Motor neuron (in vitro differentiated cells): ENCODE results near the gene TMEM245. TPM values are rescaled to one million over a fixed set of nuclear protein-coding genes. Genes with fewer than 3 reads are reported as not detected.
A peak's percentile ranks its signal among the peaks of the same experiment; 100 is the strongest.

Experiments
- ATAC-seq, 8 experiments: fragments of 200-7000 bp; cut with Tn5 transposase; replicated peaks in 6 of 8; 2 replicates each; pipeline ENCODE4 v1.8.0; 2021; ENCODE audit warnings: mild to moderate bottlenecking in 8 of 8, moderate library complexity in 8 of 8
- H3K27ac ChIP-seq, 2 donors: fragments of 250-450 bp; sonication (Bioruptor Pico); 2 replicates each; pipeline ENCODE4 v1.9.0; 2021; ENCODE audit warnings: antibody characterized with exemption in 2 of 2, mild to moderate bottlenecking in 2 of 2, moderate library complexity in 1 of 2
- H3K4me1 ChIP-seq, 2 donors: fragments of 250-450 bp; sonication (Bioruptor Pico); replicated peaks in 1 of 2; 2 replicates each; pipeline ENCODE4 v1.6.1; 2021; ENCODE audit warnings: antibody characterized with exemption in 2 of 2, mild to moderate bottlenecking in 2 of 2, moderate library complexity in 1 of 2
- H3K4me3 ChIP-seq, 5 donors: fragments of 250-450 bp; sonication (Bioruptor Pico); 2 replicates each; pipeline ENCODE4 v1.9.0; 2021; ENCODE audit warnings: antibody characterized with exemption in 5 of 5, mild to moderate bottlenecking in 5 of 5, moderate library complexity in 4 of 5
- WGBS, 10 experiments: fragments of 450-650 bp; shearing (Covaris generic); methylation state at CpG; one replicate each; pipeline ENCODE4 v1.0.0; 2022; 5-methylcytosine and 5-hydroxymethylcytosine counted together
- in situ Hi-C, 9 experiments: fragments of 400-800 bp; cut with MboI; loops; one replicate each; pipeline ENCODE4 v1.15.0; 2021; ENCODE audit warnings: low sequenced_read_pairs in 9 of 9, low pct_unique_long_range_greater_than_20kb in 2 of 9; ENCODE audit not compliant: unreplicated experiment in 9 of 9
- total RNA-seq, 8 experiments: library from RNA; unstranded; fragments of 300-600 nt; gene quantifications; 2 replicates each; pipeline versions ENCODE4 v1.2.3 to v1.2.4, GENCODE V29; 2022

Gene TMEM245
- 10 to 100 TPM; 18.1 to 53.1 (median 30.7) TPM for total RNA-seq

DNA sequence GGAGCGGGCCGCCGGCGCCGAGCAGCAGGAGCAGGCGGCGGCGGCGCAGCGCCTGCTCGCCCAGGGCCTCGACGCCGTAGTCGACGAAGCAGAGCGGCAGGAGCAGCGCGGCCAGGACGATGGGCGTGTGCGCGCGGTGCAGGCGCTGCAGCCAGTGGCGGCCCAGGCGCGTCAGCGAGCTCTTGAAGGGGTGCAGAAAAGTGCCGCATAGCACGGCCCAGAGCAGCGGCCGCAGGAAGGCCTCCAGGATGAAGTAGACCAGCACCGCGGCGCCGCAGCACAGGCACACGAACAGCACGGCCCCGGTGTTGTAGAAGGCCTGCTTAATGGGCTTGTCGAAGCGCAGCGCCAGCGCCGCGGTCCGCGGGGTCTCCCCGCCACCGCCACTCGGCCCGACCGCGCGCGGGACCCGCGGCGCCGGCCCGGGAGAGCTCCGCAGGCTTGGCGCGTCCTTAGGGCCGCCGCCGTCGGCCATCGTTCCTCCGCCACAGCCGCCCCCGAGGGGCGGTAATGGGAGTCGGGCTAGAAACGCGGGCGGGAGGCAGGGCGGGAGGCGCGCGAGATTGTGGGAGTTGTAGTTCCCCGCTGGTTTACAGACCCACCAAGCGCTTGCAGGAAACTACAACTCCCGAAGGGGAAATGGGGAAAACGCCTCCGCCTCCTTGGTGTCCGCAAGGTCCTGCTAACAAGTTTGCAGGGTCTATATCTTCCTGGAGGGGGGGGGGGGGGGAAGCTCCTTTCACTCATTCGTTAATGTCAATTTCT, at the start of gene TMEM245:
Gene TMEM245, minus strand, starts transcription at position 509 of the 765 bp plus-strand sequence. Its CDS starts 34 bp downstream, at position 475.
- 0% methylated on average over 1 to 4 of the region's 88 CpGs; no CpG with 5 or more reads in 6 of the 10 experiments for WGBS, 10 experiments
- peaks cover 9 to 13% of the 10 kb centered on the region in 2 donors for H3K4me1 ChIP-seq
- peak; percentile 90 to 97 (median 95) for ATAC-seq
- peak within 1 kb of the TSS; percentile 86 to 93 (median 90) for H3K4me3 ChIP-seq
- H3K27ac ChIP-seq = peak within 1 kb of the TSS; percentile 83 to 91
- in situ Hi-C loops = no loop called here

DNA sequence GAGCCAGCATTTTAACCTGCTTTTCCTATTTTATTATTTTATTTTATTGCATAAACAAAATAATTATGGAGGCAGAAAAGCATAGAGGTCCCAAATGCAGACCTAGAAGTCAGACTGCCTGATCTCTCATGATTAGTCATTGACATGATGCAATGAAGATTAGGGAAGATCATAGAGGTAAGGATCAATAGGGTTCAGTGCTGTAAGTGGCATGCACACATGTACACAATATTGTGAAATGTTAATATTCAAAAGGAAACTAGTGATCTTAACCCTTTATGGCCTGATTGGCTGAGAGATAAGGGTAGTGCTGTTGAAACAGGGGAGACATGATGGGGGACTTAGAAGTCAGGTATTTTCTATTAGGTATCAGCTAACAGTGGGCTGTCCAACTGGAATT, 48.4 kb upstream of the TMEM245 start:
- ATAC-seq = no peak
- no peak overlapping the region for H3K4me3 ChIP-seq
- in situ Hi-C loops = no loop called here

DNA sequence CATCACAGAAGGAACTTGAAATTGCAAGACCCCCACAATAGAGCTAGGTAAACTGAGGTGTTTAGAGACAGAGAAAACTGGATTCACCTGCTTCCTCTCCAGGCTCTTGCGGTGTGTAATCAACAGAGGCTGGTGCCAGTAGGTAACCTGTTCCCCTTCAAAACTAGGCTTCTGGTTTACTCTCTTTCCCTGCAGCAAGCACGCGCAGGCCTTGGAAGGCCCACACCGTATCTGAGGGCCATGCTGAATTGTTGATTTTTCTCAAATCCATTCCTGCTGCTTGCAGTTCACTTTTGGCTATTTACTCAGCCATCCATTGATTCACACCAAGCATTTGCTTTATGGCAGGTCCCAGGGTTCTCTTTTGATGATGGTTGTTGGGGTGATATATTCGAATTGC, 48.0 kb upstream of the TMEM245 start:
- H3K4me1 ChIP-seq = peaks cover 5 to 11% of the 10 kb centered on the region in 2 donors

More for the DNA sequence above, 48.4 kb upstream of the TMEM245 start:
- H3K4me1 ChIP-seq = peaks cover 5 to 11% of the 10 kb centered on the region in 2 donors
- no peak overlapping the region for H3K27ac ChIP-seq

DNA sequence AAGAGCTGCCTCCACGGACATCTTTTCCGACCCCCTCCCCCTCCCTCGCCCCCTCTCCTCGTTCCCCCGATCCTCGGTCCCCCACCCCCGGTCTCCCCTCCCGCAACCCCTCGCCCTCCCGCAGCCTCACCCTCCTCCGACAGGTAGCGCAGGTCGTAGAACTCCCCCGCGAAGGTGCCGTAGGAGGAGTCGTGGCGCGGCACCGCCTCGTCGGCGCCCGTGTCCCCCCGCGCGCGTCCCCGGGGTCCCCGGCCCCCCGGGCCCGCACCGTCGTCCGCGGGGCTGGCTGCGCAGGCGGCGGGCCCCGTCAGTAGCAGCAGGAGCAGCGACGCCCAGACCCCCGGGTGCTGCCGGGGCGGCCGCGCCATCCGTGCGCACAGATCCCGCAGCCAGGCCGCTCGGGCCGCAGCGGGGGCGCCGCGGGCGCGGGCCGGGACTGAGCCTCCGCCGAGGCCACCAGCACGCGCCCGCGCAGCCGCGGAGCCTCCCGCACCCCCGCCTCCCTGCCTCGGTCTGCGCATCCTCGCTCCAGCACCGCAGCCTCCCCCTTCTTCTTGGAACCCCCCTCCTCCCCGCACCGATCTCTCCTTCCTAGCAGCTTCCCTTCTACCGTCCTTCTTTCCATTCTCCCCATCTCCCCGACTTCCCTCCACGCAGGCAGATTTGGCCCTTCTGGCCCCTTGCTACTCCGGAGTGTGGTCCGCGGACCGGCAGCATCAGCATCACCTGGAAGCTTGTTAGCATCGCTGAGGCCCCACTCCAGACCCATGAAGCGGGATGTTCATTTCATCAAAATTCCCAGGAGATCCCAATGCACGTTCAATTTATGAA, 47.2 kb upstream of the TMEM245 start, which contains the start of gene FRRS1L:
Gene FRRS1L, minus strand, starts transcription at position 479 of the 831 bp plus-strand sequence. Its CDS starts 111 bp downstream, at position 368.
- ATAC-seq = peak in 7 of 8 experiments; percentile 51 to 94 (median 90)
- Histone ChIP-seq H3K4me3 (peak within 1 kb of the TSS; percentile 43 to 66 (median 49)), H3K4me1 (peaks cover 5 to 11% of the 10 kb centered on the region in 2 donors), H3K27ac (peak within 1 kb of the TSS in 1 of 2 donors; percentile 47)
- WGBS, 10 experiments = 9 to 83% (median 47%) methylated on average over 1 to 6 of the region's 86 CpGs; no CpG with 5 or more reads in 4 of the 10 experiments
- in situ Hi-C loops = no loop called here

More for the DNA sequence above, 48.0 kb upstream of the TMEM245 start:
- WGBS, 10 experiments = 80 to 100% (median 89%) methylated on average over 1 to 4 of the region's 5 CpGs; no CpG with 5 or more reads in 1 of the 10 experiments
- in situ Hi-C loops = no loop called here
- Histone ChIP-seq H3K27ac (no peak overlapping the region), H3K4me3 (peak overlapping the region in 1 of 5 donors; percentile 66)
- ATAC-seq = no peak

DNA sequence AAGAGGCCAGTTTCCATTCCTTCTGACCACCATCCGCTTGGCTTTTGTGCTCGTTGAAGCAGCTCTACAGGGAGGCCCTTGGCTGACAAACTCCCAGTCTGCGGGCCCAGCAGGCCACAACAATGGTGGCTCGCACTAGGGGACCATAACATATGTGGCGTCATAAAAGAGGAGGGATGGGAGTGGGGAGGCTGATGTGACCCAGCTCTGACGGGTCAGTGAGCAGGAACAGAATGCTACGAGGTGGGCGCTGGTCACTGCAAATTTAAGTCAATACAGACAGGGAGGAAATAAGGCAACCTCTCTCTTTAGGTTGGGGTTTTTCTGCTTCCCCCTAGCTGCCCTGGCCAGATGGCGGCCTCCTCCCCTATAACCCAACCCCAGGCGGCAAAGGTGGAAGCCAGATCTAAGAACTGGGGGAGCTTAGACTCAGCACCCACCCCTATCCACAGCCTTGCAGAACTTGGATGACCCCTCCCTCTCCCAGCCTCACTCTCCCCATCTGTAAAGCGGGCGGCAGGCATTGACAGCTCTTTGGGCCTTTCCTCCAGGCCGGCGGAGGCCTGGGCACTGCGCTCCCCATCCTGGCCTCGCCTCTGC, 46.5 kb upstream of the TMEM245 start:
- Histone ChIP-seq H3K4me3 (peak overlapping the region; percentile 43 to 66 (median 49)), H3K4me1 (peaks cover 5 to 11% of the 10 kb centered on the region in 2 donors), H3K27ac (no peak overlapping the region)
- peak in 5 of 8 experiments; percentile 6 to 52 (median 28) for ATAC-seq
- 0 to 100% (median 56%) methylated on average over 1 to 8 of the region's 16 CpGs; no CpG with 5 or more reads in 3 of the 10 experiments for WGBS, 10 experiments
- in situ Hi-C loops = no loop called here

DNA sequence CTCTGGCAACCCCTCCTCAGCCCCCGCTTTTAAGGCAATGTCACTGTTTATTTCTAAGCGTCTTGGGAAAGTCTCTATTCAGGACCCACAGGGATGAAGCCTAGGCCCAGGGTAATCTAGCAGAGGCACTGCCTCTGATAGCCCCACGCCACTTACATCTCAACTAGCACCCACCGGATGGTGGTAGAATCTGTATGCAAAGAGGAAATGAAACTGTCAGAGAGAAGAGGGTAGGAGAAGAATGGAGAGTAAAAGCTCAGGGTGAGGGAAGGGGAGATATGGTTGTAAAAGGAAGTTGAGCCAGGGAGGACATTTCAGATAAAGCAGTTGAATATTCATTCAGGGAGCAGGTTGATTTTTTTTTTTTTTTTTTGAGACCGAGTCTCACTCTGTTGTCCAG, 44.3 kb upstream of the TMEM245 start:
- no peak for ATAC-seq
- no peak overlapping the region for H3K27ac ChIP-seq
- 60 to 96% (median 89%) methylated on average over 1 to 4 of the region's 5 CpGs; no CpG with 5 or more reads in 2 of the 10 experiments for WGBS, 10 experiments
- peaks cover 5 to 11% of the 10 kb centered on the region in 2 donors for H3K4me1 ChIP-seq
- in situ Hi-C loops = no loop called here
- no peak overlapping the region for H3K4me3 ChIP-seq

DNA sequence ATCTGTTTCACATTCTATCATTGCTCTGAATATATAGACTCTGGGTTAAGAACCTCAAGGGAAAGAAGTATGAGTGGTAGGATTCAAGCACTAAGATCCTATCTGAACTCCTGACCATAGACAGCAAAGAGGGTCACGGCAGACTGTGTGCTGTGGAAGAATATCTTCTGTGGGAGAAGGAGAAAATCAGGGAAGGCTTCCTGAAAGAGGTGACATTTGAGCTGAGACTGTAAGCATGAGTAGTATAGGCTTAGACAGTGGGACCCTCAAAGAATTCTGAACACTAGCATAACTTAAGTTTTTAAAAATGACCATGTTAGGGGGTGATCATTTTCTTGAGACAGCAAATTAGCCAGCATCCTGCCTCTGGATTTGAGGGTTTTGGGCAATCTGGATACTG, 43.4 kb upstream of the TMEM245 start:
- H3K27ac ChIP-seq = no peak overlapping the region
- WGBS, 10 experiments = 0 to 100% (median 64%) methylated on average over 1 of the region's 1 CpG; no CpG with 5 or more reads in 6 of the 10 experiments
- ATAC-seq = no peak
- peaks cover 5 to 11% of the 10 kb centered on the region in 2 donors for H3K4me1 ChIP-seq
- no peak overlapping the region for H3K4me3 ChIP-seq
- in situ Hi-C loops = no loop called here

DNA sequence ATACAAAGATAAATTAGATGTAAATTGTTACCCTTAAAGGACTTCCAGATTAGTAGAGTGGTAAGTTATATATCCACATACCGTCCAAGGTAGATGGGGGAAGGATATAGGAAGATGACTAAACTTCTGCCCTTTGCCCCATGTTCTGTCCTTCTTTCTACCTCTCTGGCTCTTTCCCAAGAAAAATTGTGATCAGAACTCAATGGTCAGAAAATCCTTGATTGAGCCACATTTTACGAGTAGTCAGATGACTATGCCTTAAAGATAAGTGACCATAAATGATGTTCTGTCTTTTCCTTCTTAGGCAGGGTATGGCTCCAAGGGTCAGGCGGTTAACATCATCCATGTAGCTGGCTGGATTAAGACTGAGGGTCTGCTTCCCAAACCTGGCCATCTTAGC, 42.9 kb upstream of the TMEM245 start:
- peaks cover 5 to 7% of the 10 kb centered on the region in 2 donors for H3K4me1 ChIP-seq
- 48 to 100% (median 82%) methylated on average over 1 to 3 of the region's 3 CpGs; no CpG with 5 or more reads in 2 of the 10 experiments for WGBS, 10 experiments
- H3K27ac ChIP-seq = no peak overlapping the region
- in situ Hi-C loops = no loop called here
- no peak for ATAC-seq
- H3K4me3 ChIP-seq = no peak overlapping the region

DNA sequence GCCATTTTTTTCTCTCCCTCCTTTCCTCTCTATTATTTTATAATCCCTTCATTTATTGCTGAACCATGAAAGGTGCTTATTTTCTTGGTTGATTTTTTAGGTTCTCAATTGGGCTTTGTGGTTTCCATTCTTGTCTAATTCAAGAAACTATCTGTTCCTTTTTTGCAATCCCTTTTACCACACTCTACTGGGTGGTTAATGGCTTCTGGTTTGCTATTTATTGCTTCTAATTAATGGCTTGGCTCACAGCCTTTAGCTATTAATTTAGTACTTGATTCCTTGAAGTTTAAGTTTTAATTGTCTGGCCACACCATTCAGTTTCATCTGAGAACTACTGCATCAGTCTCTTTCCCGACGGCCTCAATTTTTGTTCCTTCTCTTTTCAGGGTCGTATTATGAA, 41.7 kb upstream of the TMEM245 start:
- no peak for ATAC-seq
- in situ Hi-C loops = no loop called here
- Histone ChIP-seq H3K27ac (no peak overlapping the region), H3K4me1 (peaks cover 0 to 6% of the 10 kb centered on the region in 2 donors), H3K4me3 (no peak overlapping the region)
- 31 to 100% (median 84%) methylated on average over 1 to 3 of the region's 3 CpGs; no CpG with 5 or more reads in 2 of the 10 experiments for WGBS, 10 experiments

DNA sequence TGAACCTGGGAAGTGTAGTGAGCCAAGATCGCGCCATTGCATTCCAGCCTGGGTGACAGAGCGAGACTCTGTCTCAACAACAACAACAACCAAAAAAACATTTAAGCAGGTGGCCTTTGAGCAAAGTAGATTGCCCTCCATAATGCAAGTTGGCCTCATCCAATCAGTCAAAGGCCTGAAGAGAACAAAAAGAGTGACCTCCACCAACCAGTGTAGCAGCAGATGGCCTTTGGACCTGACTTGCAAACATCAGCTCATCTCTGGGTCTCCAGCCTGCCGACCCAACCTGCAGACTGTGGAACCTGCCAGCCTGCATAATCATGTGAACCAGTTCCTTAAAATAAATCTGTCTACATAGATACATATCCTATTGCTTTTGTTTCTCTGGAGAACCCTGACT, 39.8 kb upstream of the TMEM245 start:
- Histone ChIP-seq H3K4me3 (no peak overlapping the region), H3K4me1 (no peaks in the 10 kb centered on the region), H3K27ac (no peak overlapping the region)
- 0 to 95% (median 83%) methylated on average over 1 to 4 of the region's 4 CpGs; no CpG with 5 or more reads in 2 of the 10 experiments for WGBS, 10 experiments
- in situ Hi-C loops = no loop called here
- no peak for ATAC-seq

DNA sequence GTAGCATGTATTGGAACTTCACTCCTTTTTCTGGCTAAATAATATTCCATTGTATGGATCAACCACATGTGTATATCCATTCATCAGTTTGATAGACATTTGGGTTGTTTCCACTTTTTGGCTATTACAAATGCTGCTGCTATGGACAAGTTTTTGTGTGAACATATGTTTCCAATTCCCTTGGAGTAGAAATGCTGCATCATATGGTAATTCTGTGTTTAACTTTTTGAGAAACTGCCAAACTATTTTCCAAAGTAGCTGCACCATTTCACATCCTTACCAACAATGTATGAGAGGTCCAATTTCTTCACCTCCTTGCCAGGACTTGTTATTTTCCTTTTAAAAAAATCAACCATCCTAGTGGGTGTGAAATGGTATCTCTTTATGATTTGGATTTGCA, 38.9 kb upstream of the TMEM245 start:
- peak in 2 of 8 experiments; percentile 22 to 63 for ATAC-seq
- H3K4me1 ChIP-seq = no peaks in the 10 kb centered on the region
- in situ Hi-C loops = no loop called here
- H3K4me3 ChIP-seq = no peak overlapping the region
- H3K27ac ChIP-seq = no peak overlapping the region

DNA sequence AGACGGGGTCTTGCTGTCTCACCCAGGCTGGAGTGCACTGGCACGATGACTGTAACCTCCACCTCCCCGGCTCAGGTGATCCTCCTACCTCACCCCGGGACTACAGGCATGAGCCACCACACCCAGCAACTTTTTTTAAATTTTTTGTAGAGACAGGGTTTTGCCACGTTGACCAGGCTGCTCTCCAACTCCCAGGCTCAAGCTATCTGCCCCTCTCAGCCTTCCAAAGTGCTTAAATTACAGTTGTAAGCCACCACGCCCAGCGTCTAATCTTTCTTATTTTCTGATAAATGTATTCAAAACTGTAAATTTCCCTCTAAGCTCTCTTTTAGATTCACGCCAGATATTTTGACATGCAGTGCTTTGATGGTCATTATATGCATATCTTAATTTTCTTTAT, 37.0 kb upstream of the TMEM245 start:
- Histone ChIP-seq H3K4me3 (no peak overlapping the region), H3K27ac (no peak overlapping the region), H3K4me1 (no peaks in the 10 kb centered on the region)
- in situ Hi-C loops = no loop called here
- WGBS, 10 experiments = 12 to 100% (median 75%) methylated on average over 1 to 5 of the region's 8 CpGs
- ATAC-seq = no peak
